Muscle of leg (tissue), 11 donors: Measurements from ENCODE around the gene ZNF777. TPM values are rescaled to one million over a fixed set of nuclear protein-coding genes. Genes with fewer than 3 reads are reported as not detected.
"Not testable (repeated sequence)": the region's sequence is repeated elsewhere in the genome, so short reads cannot be mapped to it uniquely, and the experiment has no call there.

Source experiments
- DNase-seq: peaks from one replicate; pipeline ENCODE4 v3.0.0; 2013
- H3K27ac ChIP-seq: one replicate; pipeline ENCODE4 v1.5.1; 2013; ENCODE audit warnings: mild to moderate bottlenecking, low read length, control low read depth
- H3K27me3 ChIP-seq: one replicate; pipeline ENCODE4 v1.6.1; 2013; ENCODE audit warnings: low read length; ENCODE audit not compliant: control insufficient read depth, insufficient read depth
- H3K36me3 ChIP-seq: one replicate; pipeline ENCODE4 v1.6.1; 2013; ENCODE audit warnings: low read length; ENCODE audit not compliant: control insufficient read depth, insufficient read depth
- H3K4me1 ChIP-seq: one replicate; pipeline ENCODE4 v1.6.1; 2013; ENCODE audit warnings: low read length; ENCODE audit not compliant: control insufficient read depth, insufficient read depth
- H3K4me3 ChIP-seq: one replicate; pipeline ENCODE4 v1.5.1; 2013; ENCODE audit warnings: low read length, control low read depth
- H3K9me3 ChIP-seq: replicated peaks from 2 replicates; pipeline ENCODE4 v1.6.1; 2013; ENCODE audit warnings: low read depth, low read length; ENCODE audit not compliant: control insufficient read depth
- WGBS: methylation state at CpG from one replicate; pipeline ENCODE4 v1.1.5; 2013; ENCODE audit warnings: missing lambda C conversion rate; ENCODE audit not compliant: insufficient coverage; 5-methylcytosine and 5-hydroxymethylcytosine counted together
- polyA plus RNA-seq, 8 donors: library from polyadenylated mRNA; unstranded; fragments of 120-200 nt; gene quantifications; one replicate each; pipeline versions ENCODE4 v1.2.1 to v1.2.3, GENCODE V29; 2013; ENCODE audit warnings: inconsistent platforms in 1 of 8, low replicate concordance in 1 of 8; ENCODE audit not compliant: insufficient read length in 8 of 8, insufficient read depth in 1 of 8
- total RNA-seq: library from RNA; stranded (reverse); fragments of 120-200 nt; gene quantifications from one replicate; pipeline ENCODE4 v1.2.4, GENCODE V29; 2013

ZNF777 gene
- total and polyA plus RNA-seq, 9 donors, result 4.1 to 11.5 (median 10.5) TPM

DNA sequence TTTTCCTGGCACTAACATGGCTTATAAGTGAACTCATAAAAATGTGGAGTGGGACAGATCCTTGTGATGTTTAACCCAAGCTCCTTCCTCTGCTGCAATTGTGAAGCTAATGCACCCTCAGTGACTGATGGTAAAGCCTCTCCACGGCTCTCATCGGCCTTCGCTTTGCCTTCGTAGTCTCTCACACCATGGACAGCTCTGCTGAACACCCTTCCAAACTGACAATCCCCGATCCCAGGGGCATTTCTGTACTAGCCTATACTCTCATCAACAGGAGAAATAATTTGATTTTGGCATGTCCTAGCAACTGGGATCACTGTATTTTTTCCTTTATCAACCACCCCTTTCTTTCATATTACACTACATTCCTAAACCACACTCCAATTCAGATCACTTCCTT is 6.1 kb downstream of the ZNF777 start:
- H3K36me3 ChIP-seq, result peaks cover 55% of the 10 kb centered on the region
- WGBS, result 93% methylated on average over 3 of the region's 5 CpGs

DNA sequence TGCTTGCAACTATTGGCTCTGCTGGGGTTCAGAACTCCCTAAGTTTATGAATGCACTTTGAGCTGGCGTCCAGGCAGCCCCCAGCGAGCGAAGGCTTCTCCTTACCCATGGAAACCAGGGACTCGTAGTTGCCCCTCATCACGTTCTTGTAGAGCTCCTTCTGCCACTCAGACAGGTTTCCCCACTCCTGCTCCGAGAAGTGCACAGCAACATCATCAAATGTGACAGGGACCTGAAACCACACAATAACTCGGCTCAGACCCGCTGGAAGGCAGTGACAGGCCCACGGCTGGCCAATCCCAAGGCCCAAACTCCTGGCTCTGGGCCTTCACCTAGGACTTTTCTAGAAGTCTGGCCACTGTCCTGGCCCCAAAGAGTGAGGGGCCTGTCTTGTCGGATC is 6.9 kb downstream of the ZNF777 start:
- no peaks in the 10 kb centered on the region for H3K27me3 ChIP-seq
- peaks cover 62% of the 10 kb centered on the region for H3K36me3 ChIP-seq
- H3K27ac ChIP-seq, result no peak overlapping the region
- H3K4me3 ChIP-seq, result no peak overlapping the region
- 95% methylated on average over 10 of the region's 10 CpGs for WGBS
- peaks cover 8% of the 10 kb centered on the region for H3K4me1 ChIP-seq
- DNase-seq, result no peak
- H3K9me3 ChIP-seq, result no peaks in the 10 kb centered on the region

More for the DNA sequence above, 6.1 kb downstream of the ZNF777 start:
- Histone ChIP-seq H3K27me3 (no peaks in the 10 kb centered on the region), H3K4me3 (no peak overlapping the region), H3K27ac (no peak overlapping the region), H3K4me1 (peaks cover 11% of the 10 kb centered on the region), H3K9me3 (no peaks in the 10 kb centered on the region)
- DNase-seq, result no peak

DNA sequence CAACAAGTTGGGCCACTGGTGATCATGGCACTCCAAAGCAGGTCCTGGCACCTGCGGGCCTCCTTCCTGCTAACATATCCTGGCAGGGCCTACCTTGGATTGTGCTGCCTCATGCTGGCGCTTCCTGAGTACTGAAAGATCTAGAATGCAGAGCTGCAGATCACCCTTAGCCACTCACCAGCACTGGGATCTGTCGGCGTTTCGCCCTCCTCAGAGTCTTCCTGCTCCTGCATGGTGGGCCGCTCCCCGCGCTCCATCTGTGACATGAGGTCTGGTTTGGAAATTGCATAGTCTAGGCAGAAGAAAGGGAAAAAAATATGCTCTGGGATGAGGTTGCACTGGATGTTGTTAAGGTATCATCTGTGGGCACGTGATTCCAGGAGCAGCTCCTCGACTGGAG is 10.0 kb downstream of the ZNF777 start:
- Histone ChIP-seq H3K27me3 (no peaks in the 10 kb centered on the region), H3K36me3 (peaks cover 70% of the 10 kb centered on the region), H3K9me3 (no peaks in the 10 kb centered on the region), H3K27ac (no peak overlapping the region), H3K4me3 (no peak overlapping the region), H3K4me1 (no peaks in the 10 kb centered on the region)
- no peak for DNase-seq
- WGBS, result 93% methylated on average over 3 of the region's 10 CpGs

DNA sequence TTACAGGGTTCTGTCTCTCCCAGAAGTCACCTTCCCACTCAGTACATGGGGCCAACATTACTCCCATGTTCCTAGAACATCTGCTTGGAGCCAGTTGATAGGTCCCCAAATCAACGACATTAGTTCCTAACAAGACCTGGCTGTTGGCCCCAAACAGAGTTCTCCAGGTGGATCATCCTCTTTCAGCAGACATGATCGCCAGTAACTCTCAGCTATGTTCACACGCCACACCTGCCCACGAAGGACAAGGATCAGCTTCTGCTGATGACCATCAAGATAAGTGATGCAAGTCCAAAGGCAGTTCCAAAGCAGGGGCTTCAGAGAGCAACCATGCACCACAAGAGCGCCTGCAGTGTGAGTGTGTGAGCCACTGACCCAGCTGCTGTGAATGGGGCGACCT is 11.0 kb downstream of the ZNF777 start:
- H3K27me3 ChIP-seq, result no peaks in the 10 kb centered on the region
- H3K9me3 ChIP-seq, result no peaks in the 10 kb centered on the region
- no peak overlapping the region for H3K27ac ChIP-seq
- H3K36me3 ChIP-seq, result peaks cover 68% of the 10 kb centered on the region
- no peaks in the 10 kb centered on the region for H3K4me1 ChIP-seq
- H3K4me3 ChIP-seq, result no peak overlapping the region
- 97% methylated on average over 6 of the region's 6 CpGs for WGBS
- DNase-seq, result no peak

DNA sequence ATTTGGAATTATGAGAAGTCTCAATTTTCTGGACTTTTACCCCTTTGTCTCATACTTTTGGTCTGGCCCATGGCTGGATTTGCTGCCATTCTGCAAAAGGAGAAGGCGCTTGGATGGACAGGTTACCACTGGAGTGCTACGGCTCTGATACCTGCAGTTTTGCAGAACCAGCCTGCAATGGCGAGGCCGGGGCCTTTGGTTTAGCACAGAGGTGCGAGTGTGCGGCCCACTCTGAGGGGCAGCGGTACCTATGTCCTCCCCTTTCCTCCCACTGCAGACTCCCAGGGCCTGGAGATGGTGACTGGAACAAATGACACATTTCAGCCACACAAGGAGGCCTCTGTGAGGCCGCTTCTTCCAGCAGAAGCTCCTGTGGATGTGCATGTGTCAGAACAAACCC is 11.9 kb downstream of the ZNF777 start:
- Histone ChIP-seq H3K27me3 (no peaks in the 10 kb centered on the region), H3K36me3 (peaks cover 60% of the 10 kb centered on the region), H3K9me3 (no peaks in the 10 kb centered on the region), H3K4me1 (no peaks in the 10 kb centered on the region), H3K4me3 (no peak overlapping the region), H3K27ac (no peak overlapping the region)
- no peak for DNase-seq
- WGBS, result 97% methylated on average over 4 of the region's 8 CpGs

DNA sequence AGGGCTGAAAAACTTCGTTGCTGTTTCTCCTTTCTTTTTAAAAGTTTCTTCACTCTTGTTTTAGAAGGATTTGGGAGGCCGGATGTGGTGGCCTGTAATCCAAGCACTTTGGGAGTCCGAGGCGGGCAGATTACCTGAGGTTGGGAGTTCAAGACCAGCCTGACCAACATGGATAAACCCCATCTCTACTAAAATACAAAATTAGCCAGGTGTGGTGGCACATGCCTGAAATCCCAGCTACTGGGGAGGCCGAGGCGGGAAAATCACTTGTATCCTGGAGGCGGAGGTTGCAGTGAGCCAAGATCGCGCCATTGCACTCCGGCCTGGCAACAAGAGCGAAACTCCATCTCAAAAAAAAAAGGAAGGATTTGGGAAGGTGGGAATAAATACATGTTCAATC is 14.8 kb downstream of the ZNF777 start:
- H3K9me3 ChIP-seq, H3K27me3 ChIP-seq, H3K4me3 ChIP-seq, H3K27ac ChIP-seq, DNase-seq, H3K4me1 ChIP-seq: not testable (repeated sequence)
- 95% methylated on average over 6 of the region's 11 CpGs for WGBS
- peaks cover 50% of the 10 kb centered on the region for H3K36me3 ChIP-seq

DNA sequence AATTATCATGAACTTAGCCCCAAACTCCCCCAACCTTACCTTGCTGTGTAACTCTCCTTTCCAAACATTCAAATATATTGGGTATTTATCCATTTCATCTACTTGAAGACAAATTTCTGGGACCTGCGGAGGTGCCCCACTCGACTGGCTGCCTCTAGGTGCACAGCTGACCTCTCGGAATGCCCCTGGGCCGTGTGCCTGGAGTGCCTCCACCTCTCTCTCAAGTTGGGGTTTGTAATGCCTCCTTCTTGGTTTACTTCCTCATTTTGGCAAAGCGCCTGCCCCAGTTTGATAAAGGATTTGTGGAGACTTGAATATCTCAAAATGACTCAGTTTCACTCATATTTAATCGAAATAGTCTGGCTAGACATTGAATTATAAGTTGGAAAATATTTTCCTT is 16.6 kb downstream of the ZNF777 start:
- DNase-seq, result no peak
- H3K4me1 ChIP-seq, result no peaks in the 10 kb centered on the region
- H3K27ac ChIP-seq, result no peak overlapping the region
- no peak overlapping the region for H3K4me3 ChIP-seq
- H3K36me3 ChIP-seq, result peaks cover 41% of the 10 kb centered on the region
- H3K27me3 ChIP-seq, result no peaks in the 10 kb centered on the region
- no peaks in the 10 kb centered on the region for H3K9me3 ChIP-seq
- no CpG with 5 or more reads among the region's 6 CpGs for WGBS

DNA sequence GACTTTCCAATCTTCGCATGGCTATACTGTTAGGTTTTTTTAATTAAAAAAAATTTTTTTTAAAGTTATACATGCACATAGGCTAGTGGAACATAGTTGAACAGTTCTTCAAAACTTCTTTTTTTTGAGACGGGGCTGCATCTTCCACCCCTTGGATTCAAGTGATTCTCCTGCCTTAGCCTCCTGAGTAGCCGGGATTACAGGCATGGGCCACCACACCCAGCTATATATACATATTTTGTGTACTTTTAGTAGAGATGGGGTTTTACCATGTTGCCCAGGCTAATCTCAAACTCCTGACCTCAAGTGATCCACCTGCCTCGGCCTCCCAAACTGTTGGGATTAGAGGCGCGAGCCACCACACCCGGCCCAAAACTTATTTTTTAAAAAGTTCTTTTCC is 17.3 kb downstream of the ZNF777 start:
- Histone ChIP-seq H3K4me3 (no peak overlapping the region), H3K9me3 (no peaks in the 10 kb centered on the region), H3K27me3 (no peaks in the 10 kb centered on the region), H3K27ac (no peak overlapping the region), H3K36me3 (peaks cover 36% of the 10 kb centered on the region), H3K4me1 (no peaks in the 10 kb centered on the region)
- DNase-seq, result no peak
- 96% methylated on average over 4 of the region's 7 CpGs for whole genome bisulfite sequencing

DNA sequence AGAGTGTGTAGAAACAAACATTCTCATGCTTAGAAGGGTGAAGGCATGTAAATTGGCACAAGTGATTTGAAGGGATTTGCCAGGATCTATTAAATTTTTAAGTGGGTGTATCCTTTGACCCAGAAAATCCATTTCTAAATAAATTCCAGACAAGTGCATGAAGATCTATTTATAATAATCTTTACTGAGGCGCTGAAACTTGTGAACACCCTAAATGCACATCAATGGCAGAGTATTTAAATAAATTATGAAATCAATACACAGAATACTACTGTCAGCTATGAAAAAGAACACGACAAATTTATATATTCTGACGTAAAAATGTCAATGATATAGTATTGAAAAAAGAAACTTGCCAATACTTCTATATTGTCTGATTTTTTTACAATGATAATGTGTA is 17.9 kb downstream of the ZNF777 start:
- Histone ChIP-seq H3K36me3 (peaks cover 35% of the 10 kb centered on the region), H3K4me1 (no peaks in the 10 kb centered on the region), H3K27ac (no peak overlapping the region), H3K27me3 (no peaks in the 10 kb centered on the region), H3K9me3 (no peaks in the 10 kb centered on the region), H3K4me3 (no peak overlapping the region)
- DNase-seq, result no peak
- no CpG with 5 or more reads among the region's 3 CpGs for WGBS

DNA sequence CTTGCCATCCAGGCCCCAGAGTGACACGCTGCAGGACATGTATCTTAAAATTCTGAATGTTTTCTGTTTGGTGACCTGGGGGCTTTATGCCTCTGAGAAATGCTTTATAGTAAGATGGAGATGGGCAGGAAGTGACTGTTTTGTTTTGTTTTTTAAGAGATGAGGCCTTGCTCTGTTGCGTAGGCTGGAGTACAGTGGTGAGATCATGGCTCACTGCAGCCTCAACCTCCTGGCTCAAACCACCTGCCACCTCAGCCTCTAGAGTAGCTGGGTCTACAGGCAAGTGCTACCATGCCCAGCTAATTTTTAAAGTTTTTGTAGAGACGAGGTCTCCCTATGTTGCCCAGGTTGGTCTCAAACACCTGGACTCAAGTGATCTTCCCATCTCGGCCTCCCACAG is 20.6 kb downstream of the ZNF777 start:
- Histone ChIP-seq H3K4me1 (no peaks in the 10 kb centered on the region), H3K27me3 (no peaks in the 10 kb centered on the region), H3K4me3 (no peak overlapping the region), H3K27ac (no peak overlapping the region), H3K36me3 (peaks cover 28% of the 10 kb centered on the region), H3K9me3 (no peaks in the 10 kb centered on the region)
- no peak for DNase-seq
- WGBS, result 72% methylated on average over 4 of the region's 4 CpGs

DNA sequence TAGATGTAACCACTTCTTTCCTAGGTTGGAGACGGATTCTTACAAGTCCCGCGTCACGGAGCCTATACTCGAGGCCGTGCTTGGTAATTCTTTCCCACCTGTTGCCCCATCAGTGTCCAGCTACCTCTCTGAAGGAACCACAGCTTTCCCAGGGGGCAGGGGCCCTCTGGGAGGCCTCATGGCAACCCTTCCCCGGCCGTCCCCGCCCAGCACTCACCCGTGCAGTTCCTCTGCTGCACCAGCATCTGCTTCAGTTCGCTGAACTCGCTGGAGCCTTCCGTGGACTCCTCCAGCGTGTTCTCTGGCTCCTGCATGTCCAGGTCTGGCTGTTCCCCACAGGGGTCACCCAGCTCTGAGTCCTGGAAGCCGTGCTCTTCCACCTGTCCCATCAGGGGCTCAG is 24.5 kb downstream of the ZNF777 start:
- no peak overlapping the region for H3K4me3 ChIP-seq
- H3K27ac ChIP-seq, result no peak overlapping the region
- no peaks in the 10 kb centered on the region for H3K27me3 ChIP-seq
- 95% methylated on average over 15 of the region's 15 CpGs for WGBS
- H3K4me1 ChIP-seq, result no peaks in the 10 kb centered on the region
- H3K9me3 ChIP-seq, result no peaks in the 10 kb centered on the region
- peaks cover 50% of the 10 kb centered on the region for H3K36me3 ChIP-seq
- no peak for DNase-seq
